ENCODE measurements around the gene RBM38.
"Not testable (repeated sequence)": the region's sequence is repeated elsewhere in the genome, so short reads cannot be mapped to it uniquely, and the experiment has no call there.

RBM38 gene

DNA sequence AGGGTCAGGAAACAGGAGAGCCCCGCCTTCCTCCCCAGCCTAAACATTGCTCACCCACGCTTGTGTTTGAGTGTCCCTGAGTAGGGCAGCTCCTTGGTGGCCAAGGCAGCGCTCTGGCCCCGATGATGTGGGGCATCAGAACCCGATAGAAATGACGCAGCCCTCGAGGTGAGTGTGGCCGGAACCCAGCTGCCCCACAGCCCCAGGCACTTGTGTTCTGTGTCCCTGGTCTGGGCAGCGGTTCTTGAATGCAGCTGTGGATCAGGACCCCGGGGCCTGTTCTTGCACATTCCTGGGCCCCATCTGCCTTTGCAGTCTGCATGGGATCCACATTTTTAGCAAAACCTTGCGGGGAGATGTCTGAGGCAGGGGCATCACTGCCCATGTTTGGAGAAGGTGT is 12.8 kb downstream of the RBM38 start:
- no peak for DNase-seq

DNA sequence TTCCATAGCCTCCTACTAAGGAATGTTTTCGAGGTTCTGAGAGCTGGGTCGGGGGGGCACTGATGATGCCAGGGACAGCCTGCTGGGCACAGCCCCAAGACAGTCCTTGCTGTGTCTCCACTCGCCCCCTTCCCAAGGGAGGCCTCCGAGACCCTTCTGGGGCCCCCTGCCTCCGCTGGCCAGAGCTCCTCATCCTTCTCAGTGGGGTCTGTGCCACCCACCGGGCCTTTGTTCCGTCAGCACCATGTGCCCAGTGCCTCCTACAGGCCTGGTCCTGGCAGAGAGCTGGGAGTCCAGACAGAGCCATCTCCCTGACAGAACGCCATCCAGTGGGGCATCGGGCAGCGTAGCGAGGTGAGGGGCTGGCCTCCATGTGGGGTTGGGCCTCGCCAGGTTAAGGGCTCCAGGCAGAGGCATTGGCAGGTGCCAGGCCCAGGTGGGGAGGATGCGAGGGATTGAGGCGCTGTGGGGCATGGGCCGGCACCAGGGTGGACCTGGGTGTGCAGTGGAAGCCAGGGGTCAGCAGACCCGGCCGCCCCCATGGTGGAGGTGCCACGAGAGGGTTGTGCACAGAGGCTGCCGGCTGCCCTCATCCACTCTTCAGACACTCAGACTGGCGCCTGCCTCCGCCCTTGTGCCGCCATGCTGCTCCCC is 13.3 kb downstream of the RBM38 start:
- no peak for DNase-seq

DNA sequence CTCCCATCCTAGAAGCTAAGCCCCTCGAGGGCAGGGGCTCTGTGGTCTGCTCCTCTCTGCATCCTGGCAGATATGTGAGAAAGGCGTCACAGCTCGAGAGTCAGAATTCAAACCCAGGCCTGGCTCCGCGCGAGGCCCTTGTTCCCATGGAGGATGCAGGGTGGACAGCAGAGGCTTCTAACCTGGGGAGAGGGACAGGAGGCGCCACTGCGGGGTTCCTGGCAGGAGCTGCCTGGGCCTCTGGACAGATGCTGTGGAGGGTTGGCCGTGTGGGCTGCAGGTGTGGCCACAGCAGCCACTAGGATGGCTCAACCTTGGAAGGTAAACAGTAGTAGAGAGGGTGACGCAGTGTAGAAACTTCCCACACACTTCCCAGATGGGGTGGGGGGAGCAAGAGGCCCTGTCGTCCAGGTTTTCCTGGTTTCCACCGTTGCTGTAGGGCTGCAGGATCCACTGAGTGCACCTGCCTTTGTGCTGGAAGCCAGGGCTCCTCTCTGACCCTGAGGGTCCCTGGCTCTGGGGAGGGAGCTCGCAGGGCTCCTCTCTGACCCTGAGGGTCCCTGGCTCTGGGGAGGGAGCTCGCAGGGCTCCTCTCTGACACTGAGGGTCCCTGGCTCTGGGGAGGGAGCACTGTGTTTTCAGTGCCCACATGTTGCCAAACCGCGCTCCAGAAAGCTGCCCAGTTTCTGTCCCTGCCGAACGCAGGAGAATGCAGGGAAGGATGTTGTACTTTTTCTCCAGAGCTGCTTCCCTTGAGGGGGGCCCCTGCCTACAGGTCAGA is 14.2 kb downstream of the RBM38 start:
- DNase-seq, result no peak

DNA sequence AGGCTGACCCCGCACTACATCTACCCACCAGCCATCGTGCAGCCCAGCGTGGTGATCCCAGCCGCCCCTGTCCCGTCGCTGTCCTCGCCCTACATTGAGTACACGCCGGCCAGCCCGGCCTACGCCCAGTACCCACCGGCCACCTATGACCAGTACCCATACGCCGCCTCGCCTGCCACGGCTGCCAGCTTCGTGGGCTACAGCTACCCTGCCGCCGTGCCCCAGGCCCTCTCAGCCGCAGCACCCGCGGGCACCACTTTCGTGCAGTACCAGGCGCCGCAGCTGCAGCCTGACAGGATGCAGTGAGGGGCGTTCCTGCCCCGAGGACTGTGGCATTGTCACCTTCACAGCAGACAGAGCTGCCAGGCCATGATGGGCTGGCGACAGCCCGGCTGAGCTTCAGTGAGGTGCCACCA is 16.4 kb downstream of the RBM38 start:
- no peak for DNase-seq

DNA sequence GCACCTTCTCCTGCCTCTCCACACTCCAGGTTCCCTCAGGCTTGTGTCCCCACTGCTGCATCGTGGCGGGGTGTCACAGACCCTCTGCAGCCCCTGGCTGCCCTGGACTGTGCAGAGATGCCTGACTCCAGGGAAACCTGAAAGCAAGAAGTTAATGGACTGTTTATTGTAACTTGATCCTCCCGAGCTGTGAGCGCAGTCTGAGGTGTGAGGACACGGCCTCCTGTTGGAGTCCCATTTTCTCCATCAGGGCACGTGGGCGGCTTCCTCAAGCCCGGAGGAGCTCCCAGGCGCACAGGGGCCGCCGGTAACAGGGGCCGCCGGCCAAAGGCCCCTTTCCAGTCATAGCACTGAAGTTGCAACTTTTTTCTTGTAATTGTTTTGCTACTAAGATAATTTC is 16.9 kb downstream of the RBM38 start:
- no peak for DNase-seq

DNA sequence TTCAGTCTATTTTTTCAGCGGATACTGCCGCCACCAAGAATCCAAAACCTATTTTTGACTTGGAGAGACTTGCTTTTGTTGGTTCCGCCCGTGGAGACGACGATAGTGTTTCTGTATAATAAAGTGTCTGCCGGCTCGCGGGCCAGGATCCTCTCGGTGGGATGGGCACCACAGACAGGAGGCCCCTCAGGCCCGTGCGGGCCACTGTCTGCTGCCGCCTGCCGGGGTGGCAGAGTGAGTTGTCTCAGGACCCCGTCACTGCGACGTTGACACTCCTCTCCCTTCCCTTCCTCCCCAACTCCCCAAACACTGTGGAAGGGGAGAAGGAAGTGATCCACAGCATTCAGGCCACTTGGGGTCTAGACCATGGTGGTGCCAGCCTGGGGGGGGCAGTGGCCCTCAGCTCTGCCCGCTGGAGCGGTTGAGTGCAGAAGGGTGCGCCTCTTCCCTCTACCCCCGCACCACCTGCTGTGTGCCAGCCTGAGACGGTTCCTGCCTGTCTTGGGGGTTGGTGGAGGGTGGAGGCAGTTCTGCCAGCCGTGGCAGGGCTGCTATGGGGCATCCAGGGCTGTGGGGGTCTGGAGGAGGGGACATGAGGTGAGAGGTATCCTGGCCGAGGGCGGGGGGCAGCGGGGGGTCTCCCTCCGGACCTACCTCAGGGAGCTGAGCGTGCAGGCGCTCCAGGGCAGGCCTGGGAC is 17.5 kb downstream of the RBM38 start:
- no peak for DNase-seq

DNA sequence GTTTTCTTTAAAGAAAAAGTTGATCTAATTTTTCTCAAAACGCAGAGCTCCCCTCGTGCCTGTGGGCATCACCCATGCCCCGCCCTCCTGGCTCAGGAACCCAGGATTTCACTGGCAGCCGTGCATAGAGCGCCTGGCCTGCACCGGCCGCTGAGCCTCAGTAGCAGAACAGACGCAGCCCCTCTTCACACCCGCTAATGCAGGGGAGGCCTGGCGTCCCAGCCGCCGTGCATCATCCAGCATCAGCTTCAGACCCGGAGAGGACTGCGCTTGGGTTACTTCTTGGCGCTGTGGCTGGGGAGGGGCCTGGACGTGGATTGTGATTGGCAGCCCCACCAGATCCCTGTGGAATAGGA is 18.1 kb downstream of the RBM38 start:
- DNase-seq, result no peak

DNA sequence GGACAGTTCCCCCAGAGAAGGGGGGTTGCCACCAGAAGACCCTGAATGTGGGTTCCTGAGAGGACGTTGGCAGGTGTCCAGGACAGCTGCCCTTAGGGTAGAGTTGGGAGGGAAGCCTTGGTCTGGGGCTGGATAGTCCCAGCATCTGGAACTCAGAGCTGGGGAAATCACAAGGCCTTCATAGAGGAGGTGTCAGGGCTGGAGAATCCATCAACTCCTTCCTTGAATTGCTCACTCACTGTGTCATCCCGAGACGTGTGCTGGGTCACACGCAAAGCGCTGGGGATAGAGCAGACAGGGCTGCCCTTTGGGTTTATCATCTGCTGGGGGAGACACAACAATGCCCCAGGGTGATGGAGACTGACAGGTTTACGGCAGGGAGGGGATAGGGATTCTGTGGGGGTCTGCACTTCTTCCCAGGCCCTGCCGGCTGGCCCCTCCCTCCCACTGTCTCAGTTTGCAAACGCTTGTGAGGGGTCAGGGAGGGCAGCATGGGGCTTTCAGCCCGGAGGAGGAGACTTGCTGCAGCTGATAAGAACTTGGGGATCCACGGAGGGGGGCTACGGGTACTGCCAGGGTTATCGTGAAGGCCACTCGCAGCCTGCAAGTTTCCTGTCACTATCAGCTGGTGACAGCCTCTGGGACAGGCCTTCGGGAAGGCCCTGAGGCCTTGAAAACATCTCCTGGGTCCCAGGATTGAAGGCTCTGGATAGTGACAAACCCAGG is 18.6 kb downstream of the RBM38 start:
- no peak for DNase-seq

DNA sequence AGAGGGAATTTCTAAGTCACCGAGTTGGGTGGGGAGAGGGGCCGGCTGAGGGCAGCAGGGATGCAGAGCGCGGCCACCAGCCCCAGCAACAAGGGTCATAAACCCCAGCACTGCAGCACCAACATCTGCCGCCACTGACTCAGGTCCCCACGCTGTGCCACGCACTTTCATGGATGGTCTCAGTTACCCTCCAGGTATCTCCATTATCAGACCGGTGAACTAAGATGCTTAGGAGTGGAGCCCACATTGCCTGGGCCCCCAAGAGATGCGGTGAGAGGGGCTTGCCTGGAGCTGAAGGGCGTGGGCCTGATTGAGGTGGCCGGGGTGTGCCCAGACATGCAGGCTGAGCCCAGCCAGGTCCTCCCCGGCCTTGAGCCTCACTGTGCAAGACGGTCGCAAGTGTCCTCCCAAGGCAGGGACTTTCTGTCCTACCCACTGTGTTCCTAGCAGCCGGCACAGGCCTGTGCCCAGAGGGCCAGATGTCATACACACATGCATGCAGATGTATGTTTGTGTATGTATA is 19.3 kb downstream of the RBM38 start:
- DNase-seq, result no peak

DNA sequence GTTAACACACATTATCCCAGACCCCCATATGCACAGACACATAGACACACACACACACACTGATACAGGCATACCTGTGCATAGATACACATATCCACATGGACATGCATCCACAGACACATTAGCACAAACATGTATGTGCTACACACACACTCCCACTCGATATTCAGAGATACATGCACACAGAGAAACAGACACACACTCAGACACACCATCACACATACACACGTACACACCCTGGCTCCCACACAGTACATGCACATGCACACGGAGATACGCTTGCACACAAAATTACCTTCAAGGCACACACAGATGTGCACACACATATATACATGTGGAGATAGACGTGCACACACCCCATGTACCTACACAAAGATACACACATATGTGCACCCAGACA is 19.7 kb downstream of the RBM38 start:
- no peak for DNase-seq

DNA sequence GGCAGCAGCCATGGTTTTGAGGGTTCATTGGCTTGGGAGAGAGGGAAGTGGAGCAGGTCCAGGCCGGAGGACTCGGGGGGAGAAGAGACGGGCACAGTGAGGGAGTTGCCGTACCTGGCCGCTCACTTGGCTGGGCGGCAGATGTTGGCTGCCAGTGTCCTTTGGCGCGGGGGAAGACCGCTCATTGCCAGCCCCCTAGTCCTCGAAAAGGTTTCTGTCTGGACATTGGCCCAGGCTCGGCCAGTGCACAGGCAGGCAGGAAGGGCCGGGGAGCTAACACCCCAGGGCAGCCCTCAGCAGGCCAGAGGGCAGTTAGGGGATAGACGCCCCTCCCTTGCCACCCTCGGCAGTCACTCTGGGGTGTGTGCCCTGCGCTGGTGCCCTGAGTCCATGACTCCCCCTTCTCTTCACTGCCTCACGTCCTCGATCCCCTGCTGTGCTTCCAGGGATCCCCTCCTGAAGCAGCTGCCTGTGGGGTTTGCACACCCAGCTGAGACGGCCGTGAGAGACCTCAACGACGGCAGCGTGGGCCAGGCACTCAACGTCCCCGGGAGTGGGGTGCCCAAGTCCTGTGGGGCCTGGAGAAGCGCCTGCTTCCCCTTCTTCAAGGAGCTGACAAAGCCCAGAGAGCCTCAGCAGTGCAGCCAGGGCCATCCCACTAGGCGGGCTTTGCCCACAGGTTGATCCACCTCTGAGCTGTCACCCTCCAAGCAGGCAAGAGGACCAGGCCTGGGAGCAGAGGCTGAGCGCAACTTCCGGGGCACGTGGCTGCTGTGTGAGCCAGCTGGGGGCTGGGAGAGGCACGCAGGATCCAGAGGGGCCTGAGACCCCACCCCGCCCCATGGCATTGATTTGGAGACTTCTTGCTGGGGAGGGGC is 20.4 kb downstream of the RBM38 start:
- DNase-seq, result no peak

DNA sequence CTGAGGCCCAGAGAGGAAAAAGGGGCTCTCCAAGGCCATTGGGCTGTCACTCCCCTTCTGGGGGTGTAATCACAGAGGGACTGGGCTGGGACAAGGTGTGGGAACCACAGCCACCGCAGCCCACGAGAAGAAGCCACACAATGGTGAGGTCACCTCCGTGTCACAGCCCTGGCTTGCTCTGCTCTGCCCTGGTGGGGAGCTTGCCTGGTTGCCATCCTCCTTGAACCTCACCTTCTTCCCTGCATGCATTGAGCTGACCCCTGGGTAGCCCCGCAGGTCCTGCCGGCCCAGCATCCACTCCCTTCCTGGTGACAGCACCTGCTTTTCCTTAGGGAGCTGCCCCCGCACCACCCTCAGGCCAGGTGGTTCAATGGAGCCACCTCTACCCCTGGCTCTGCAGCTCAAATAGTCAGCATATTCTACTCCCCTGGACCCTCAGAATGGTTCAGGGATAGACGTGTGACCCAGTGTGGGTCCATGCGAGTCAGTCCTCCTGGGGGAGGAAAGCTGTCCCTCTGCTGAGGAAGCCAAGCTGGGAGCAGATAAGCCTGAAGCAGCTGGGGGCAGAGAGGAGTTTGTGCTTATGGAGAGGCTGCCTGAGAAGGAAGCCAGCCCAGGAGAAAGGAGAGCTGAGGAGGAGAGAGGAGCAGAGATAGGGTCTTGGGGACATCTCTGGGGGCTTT is 21.3 kb downstream of the RBM38 start:
- no peak for DNase-seq

DNA sequence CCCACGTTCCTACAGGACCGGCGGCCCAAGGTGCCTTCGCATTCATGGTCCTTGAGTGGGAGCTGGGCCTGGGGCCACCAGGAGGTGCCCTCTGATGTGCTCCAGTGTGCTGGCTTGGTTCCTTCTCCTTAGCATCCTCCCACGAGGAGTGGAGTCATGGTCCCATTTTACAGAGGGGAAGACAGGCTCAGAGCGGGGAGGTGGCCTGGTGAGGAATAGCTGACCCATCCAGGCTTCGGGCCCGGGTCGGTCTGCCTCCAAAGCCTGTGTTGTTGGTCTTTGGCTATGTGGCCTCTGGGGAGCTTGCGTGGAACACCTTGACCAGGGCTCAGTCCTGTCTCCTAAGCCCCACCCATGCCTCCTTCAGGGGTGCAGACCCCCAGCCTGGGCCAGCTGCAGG is 22.8 kb downstream of the RBM38 start:
- DNase-seq, result no peak

DNA sequence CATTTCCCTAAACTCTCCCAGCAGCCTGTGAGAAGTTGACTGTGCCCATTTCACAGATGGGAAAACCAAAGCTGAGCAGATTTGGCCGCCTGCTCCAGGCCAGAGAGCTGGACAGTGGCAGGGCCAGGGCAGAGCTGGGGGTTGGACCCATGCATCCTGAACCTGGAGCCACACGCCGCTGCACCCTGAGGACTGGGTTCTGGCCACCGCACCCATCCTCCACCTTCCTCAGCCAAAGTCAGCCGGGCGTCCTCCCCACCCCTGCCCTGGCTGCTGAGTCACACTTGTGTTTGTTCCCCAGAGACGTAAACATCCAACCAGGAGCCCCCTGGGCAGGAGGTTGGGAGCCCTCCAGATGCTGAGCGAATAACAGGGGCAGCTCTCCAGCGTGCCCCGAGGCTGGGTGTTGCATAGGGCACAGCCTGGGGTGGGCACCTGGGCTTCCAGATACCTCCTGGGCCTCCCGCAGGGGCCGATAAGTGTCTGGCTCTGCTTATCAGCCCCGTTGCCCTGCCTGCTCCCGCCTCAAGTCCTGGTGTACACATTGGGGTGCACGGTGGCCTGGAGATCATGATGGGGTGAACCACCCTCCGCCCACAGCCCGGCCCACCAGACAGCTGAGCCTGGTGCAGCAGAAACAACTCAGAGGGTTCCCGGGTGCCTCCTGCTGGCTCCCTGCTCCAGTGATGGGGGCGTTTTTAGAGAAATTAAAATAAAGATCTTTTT is 23.8 kb downstream of the RBM38 start:
- no peak for DNase-seq

DNA sequence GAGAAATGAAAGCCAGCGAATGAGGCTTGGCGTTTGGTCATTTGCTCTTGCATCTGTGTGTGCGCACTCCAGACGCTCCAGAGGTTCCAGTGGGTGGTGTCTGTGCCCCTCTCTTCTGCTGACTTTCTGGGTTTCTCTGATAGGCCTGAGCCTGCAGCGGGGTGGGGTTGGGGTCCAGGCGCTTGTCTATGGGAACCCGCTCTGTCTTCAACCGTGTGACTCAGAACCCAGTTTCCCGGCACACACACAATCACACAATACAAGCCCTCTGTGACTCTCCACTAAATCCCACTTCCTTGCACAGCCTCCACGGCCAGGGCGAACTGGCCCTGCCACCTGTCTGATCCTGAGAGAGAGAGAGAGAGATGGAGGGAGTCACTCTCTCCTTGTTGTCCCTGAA is 24.6 kb downstream of the RBM38 start:
- DNase-seq, result no peak

DNA sequence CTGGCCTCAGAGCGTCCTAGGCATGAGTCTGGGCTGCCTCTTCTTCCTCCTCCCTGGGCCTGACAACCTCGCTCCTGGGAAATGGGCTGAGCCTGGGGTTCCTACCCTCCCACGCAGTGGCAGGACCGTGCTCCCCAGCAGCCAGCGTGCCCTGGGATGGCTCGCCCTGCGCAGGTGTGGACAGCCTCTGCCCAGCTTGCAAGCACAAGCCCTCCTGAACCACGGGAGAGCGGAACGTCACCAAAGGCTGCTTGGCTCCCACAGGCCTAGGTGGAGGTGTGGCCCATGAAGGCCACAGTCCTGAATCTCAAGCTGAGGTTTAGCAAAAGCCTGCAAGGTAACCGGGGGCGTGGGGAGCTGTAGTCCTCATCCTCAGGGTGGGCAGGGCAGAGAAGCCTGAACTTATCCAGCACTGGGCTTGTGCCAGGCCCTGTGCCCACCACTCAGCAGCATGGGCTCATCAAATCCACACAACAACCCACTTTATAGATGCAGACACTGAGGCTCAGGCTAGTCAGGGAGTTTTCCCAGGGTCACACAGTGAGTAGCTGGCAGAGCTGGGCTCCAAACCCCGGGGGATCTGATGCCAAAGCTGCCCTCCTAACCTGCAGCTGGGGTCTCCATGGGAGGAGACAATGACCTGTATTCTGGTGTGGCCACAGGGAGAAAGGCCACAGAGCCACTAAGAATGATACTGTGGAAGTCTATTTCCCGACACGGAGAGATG is 25.3 kb downstream of the RBM38 start:
- no peak for DNase-seq

DNA sequence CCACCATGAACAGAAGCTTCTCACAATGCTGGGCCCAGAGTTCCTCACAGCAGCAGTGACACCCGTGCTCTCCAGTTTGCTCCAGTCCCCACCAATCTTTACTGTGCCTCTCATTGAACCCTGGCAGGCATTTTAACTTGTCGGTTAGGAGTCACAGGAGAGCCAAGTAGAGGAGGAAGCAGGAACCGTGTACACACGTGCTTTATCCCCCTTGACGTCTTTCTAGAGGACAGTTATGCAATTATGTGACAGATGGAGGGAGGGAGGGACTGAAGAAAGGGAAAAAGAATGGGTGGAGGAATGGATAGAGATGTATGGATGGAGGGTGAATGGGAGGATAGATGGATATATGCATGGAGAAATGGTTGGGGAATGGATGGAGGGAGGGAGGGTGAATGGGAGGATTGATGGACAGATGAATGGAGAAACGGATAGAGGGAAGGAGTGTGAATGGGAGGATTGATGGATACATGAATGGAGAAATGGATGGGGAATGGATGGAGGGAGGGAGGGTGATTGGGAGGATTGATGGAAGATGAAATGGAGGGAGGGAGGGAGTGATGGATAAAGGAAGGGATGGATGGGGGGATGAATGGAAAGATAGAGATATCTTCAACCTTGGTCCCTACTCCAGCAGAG is 26.0 kb downstream of the RBM38 start:
- DNase-seq, result no peak

DNA sequence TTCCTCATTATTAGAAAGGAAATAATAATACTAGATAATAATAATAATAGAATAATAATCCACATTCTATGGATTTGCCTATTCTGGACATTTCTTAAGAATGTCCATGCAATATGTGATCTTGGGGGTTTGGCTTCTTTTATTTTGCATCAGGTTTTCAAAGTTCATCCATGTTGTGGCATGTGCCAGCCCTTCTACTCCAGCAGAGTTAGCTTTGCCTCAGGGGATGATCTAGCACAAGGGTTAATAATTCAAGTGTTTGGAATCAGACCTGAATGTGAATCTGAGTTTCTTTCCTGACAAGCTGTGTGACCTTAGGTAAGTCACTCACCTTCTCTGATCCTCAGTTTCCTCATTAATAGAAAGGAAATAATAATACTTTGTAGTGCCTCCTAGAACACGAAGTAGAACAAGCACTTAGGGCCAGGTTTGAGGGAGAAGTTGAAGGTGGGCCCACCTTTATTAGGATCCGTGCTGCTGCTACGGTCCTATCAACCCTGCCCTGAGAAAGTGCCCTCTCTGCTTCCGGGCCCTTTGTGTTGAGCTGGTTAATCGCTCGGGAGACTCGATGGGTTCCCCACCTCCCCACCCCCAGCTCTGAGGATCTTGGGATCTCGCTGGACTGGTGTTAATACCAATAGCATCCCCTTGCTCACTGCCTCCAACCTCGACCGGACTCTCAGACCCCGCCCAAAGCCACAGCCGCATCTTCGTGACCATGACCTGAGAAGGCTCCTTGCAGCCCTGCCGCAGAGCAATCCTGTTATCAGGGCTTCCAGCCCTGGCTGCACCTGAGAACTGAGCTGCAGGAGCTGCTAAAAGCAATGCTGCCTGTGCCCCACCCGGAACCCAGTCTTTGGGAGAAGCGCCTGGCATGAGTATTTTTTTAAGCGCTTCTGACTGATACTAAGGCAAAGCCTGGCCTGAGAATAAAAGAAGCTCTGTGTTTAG is 26.9 kb downstream of the RBM38 start:
- no peak for DNase-seq

DNA sequence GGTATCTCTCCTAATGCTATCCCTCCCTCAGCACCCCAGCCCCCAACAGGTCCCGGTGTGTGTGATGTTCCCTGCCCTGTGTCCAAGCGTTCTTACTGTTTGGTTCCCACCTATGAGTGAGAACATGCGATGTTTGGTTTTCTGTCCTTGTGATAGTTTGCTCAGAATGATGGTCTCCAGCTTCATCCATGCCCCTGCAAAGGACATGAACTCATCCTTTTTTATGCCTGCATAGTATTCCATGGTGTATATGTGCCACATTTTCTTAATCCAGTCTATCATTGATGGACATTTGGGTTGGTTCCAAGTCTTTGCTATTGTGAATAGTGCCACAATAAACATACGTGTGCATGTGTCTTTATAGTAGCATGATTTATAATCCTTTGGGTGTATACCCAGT is 28.3 kb downstream of the RBM38 start:
- not testable (repeated sequence) for DNase-seq

All from CD4-positive, alpha-beta T cell treated with Interleukin-4 for 4 hours (primary cell).